Esophagus muscularis mucosa (tissue), 4 donors: Measurements from ENCODE around the gene GADD45B. TPM values are rescaled to one million over a fixed set of nuclear protein-coding genes. Genes with fewer than 3 reads are reported as not detected.
"Not testable (repeated sequence)": the region's sequence is repeated elsewhere in the genome, so short reads cannot be mapped to it uniquely, and the experiment has no call there.

Source experiments
- DNase-seq: peaks from one replicate; pipeline ENCODE4 v3.0.0-alpha.2; 2017; ENCODE audit errors: extremely low spot score
- H3K27ac ChIP-seq, 4 donors: fragments of 200-600 bp; sonication (generic); replicated peaks in 1 of 4; 1 replicate in 3 of 4; 2 replicates in 1 of 4; pipeline ENCODE4 v1.5.1; 2016 to 2019; ENCODE audit warnings: mild to moderate bottlenecking in 1 of 4
- H3K27me3 ChIP-seq, 4 donors: fragments of 200-600 bp; sonication (generic); one replicate each; pipeline versions ENCODE4 v1.5.1 to v1.6.0; 2016 to 2019
- H3K36me3 ChIP-seq, 4 donors: fragments of 200-600 bp; sonication (generic); one replicate each; pipeline ENCODE4 v1.5.1; 2016 to 2019
- H3K4me1 ChIP-seq, 4 donors: fragments of 200-600 bp; sonication (generic); one replicate each; pipeline ENCODE4 v1.5.1; 2016 to 2019
- H3K4me3 ChIP-seq, 4 donors: fragments of 200-600 bp; sonication (generic); 1 replicate in 2 of 4; 2 replicates in 2 of 4; pipeline ENCODE4 v1.5.1; 2016 to 2019; ENCODE audit warnings: mild to moderate bottlenecking in 4 of 4, moderate library complexity in 1 of 4
- H3K9me3 ChIP-seq, 4 donors: fragments of 200-600 bp; sonication (generic); 1 replicate in 3 of 4; 2 replicates in 1 of 4; pipeline ENCODE4 v1.5.1; 2016 to 2019
- CTCF ChIP-seq, 3 experiments: fragments of 200-600 bp in 2 of 3; fragments of 450-650 bp in 1 of 3; sonication (generic) in 2 of 3; IDR thresholded peaks; one replicate each; pipeline ENCODE4 v1.5.1; 2017 to 2019; ENCODE audit warnings: antibody characterized with exemption in 3 of 3, mild to moderate bottlenecking in 2 of 3, moderate library complexity in 1 of 3
- EP300 ChIP-seq: sonication (generic); formaldehyde crosslinking; IDR thresholded peaks from one replicate; pipeline ENCODE4 v1.6.1; 2017; ENCODE audit warnings: antibody characterized with exemption
- POLR2A ChIP-seq: fragments of 450-650 bp; IDR thresholded peaks from one replicate; pipeline ENCODE4 v1.6.1; 2017; ENCODE audit warnings: antibody characterized with exemption, moderate library complexity, mild to moderate bottlenecking, low read depth
- POLR2AphosphoS5 ChIP-seq, 2 donors: sonication (generic); formaldehyde crosslinking; IDR thresholded peaks; one replicate each; pipeline ENCODE4 v1.6.1; 2017; ENCODE audit warnings: antibody characterized with exemption in 2 of 2
- WGBS: methylation state at CpG from one replicate; pipeline ENCODE4 v1.1.5; 2018; 5-methylcytosine and 5-hydroxymethylcytosine counted together
- intact Hi-C: fragments of 100-400 bp; cut with DNase I; formaldehyde crosslinking; loops from one replicate; pipeline ENCODE4 v1.15.1; 2023
- total RNA-seq, 4 donors: library from RNA; depleted of rRNA; stranded (reverse); fragments of >200 nt; gene quantifications; one replicate each; pipeline versions ENCODE4 v1.1.0 to v1.2.1, GENCODE V29; 2016

GADD45B gene
- total RNA-seq, 4 donors from 2014 or later, result 56.5 to 793 (median 90.5) TPM

GRCh38 chr19:2512523-2513431 lies 36.9 kb downstream of the GADD45B start:
- H3K9me3 ChIP-seq, result no peaks in the 10 kb centered on the region
- H3K27ac ChIP-seq, result no peak overlapping the region
- H3K36me3 ChIP-seq, result peaks cover 0 to 7% (median 2%) of the 10 kb centered on the region in 4 donors
- no peaks in the 10 kb centered on the region for H3K27me3 ChIP-seq
- TF ChIP-seq POLR2AphosphoS5 (IDR thresholded peaks at IDR 0.05), result no peak
- TF ChIP-seq EP300, result no peak
- TF ChIP-seq CTCF (IDR thresholded peaks at IDR 0.05), result no peak
- TF ChIP-seq POLR2A, result no peak
- no peak for DNase-seq
- intact Hi-C loops, result no loop called here
- no peak overlapping the region for H3K4me3 ChIP-seq
- H3K4me1 ChIP-seq, result no peaks in the 10 kb centered on the region
- 87% methylated on average over 12 of the region's 41 CpGs for WGBS

- TF ChIP-seq POLR2AphosphoS5 (IDR thresholded peaks at IDR 0.05), result no peak
- peaks cover 0 to 7% (median 2%) of the 10 kb centered on the region in 4 donors for H3K36me3 ChIP-seq
- DNase-seq, result no peak
- no peaks in the 10 kb centered on the region for H3K27me3 ChIP-seq
- intact Hi-C loops, result no loop called here
- no peak overlapping the region for H3K27ac ChIP-seq
- H3K9me3 ChIP-seq, result no peaks in the 10 kb centered on the region
- 93% methylated on average over 16 of the region's 16 CpGs for WGBS
- no peak overlapping the region for H3K4me3 ChIP-seq
- H3K4me1 ChIP-seq, result no peaks in the 10 kb centered on the region
Observed at GRCh38 chr19:2514981-2515518, 39.1 kb downstream of the GADD45B start.

GRCh38 chr19:2516727-2517126 lies 40.8 kb downstream of the GADD45B start:
- 82% methylated on average over 18 of the region's 18 CpGs for WGBS
- TF ChIP-seq POLR2A (no peak), EP300 (no peak)
- Histone ChIP-seq H3K4me3 (no peak overlapping the region), H3K27me3 (no peaks in the 10 kb centered on the region), H3K4me1 (no peaks in the 10 kb centered on the region), H3K9me3 (no peaks in the 10 kb centered on the region), H3K27ac (no peak overlapping the region), H3K36me3 (peaks cover 0 to 11% (median 2%) of the 10 kb centered on the region in 4 donors)
- intact Hi-C loops, result no loop called here
- no peak for DNase-seq

GRCh38 chr19:2517881-2518601 lies 42.1 kb downstream of the GADD45B start:
- DNase-seq, result no peak
- Histone ChIP-seq H3K4me1 (peaks cover 0 to 3% (median 0%) of the 10 kb centered on the region in 4 donors), H3K9me3 (no peaks in the 10 kb centered on the region), H3K36me3 (peaks cover 0 to 8% (median 2%) of the 10 kb centered on the region in 4 donors), H3K4me3 (no peak overlapping the region), H3K27ac (no peak overlapping the region), H3K27me3 (no peaks in the 10 kb centered on the region)
- TF ChIP-seq POLR2AphosphoS5 (IDR thresholded peaks at IDR 0.05) (no peak), EP300 (no peak), POLR2A (no peak), CTCF (IDR thresholded peaks at IDR 0.05) (no peak)
- 66% methylated on average over 16 of the region's 35 CpGs for WGBS
- intact Hi-C loops, result no loop called here

GRCh38 chr19:2518856-2519255 lies 42.9 kb downstream of the GADD45B start:
- 96% methylated on average over 11 of the region's 11 CpGs for WGBS

GRCh38 chr19:2519482-2519881 lies 43.6 kb downstream of the GADD45B start:
- Histone ChIP-seq H3K9me3 (no peaks in the 10 kb centered on the region), H3K27ac (no peak overlapping the region), H3K27me3 (no peaks in the 10 kb centered on the region), H3K4me3 (no peak overlapping the region), H3K4me1 (peaks cover 5 to 16% (median 13%) of the 10 kb centered on the region in 4 donors), H3K36me3 (peaks cover 0 to 4% (median 0%) of the 10 kb centered on the region in 4 donors)
- 86% methylated on average over 6 of the region's 6 CpGs for WGBS
- DNase-seq, result no peak
- intact Hi-C loops, result no loop called here
- TF ChIP-seq EP300 (no peak), POLR2A (no peak), CTCF (IDR thresholded peaks at IDR 0.05) (no peak), POLR2AphosphoS5 (IDR thresholded peaks at IDR 0.05) (no peak)

More at GRCh38 chr19:2518856-2519255, 42.9 kb downstream of the GADD45B start:
- H3K27ac ChIP-seq, H3K27me3 ChIP-seq, H3K4me1 ChIP-seq, H3K36me3 ChIP-seq, intact Hi-C loops, H3K9me3 ChIP-seq, DNase-seq, H3K4me3 ChIP-seq: not testable (repeated sequence)
